Type B pancreatic cell (in vitro differentiated cells): ENCODE results near the gene FCRL6. TPM values are rescaled to one million over a fixed set of nuclear protein-coding genes. Genes with fewer than 3 reads are reported as not detected.

ENCODE experiments used
- DNase-seq: peaks from one replicate; pipeline ENCODE4 v3.0.0; 2021; ENCODE audit warnings: mixed read lengths; ENCODE audit not compliant: unreplicated experiment; ENCODE audit errors: extremely low spot score
- H3K27ac Mint-ChIP-seq: 2 replicates; pipeline ENCODE4 v1.8.0; 2021; ENCODE audit warnings: mild to moderate bottlenecking, mixed read lengths
- H3K27me3 Mint-ChIP-seq: 2 replicates; pipeline ENCODE4 v1.8.0; 2021; ENCODE audit warnings: mixed read lengths
- H3K36me3 Mint-ChIP-seq: 2 replicates; pipeline ENCODE4 v1.8.0; 2021; ENCODE audit warnings: mixed read lengths
- H3K4me1 Mint-ChIP-seq: one replicate; pipeline ENCODE4 v1.8.0; 2021; ENCODE audit warnings: mixed read lengths; ENCODE audit not compliant: unreplicated experiment
- H3K4me3 Mint-ChIP-seq: 2 replicates; pipeline ENCODE4 v1.8.0; 2021; ENCODE audit warnings: mild to moderate bottlenecking, mixed read lengths
- H3K9me3 Mint-ChIP-seq: 2 replicates; pipeline ENCODE4 v1.8.0; 2021; ENCODE audit warnings: mixed read lengths
- CTCF ChIP-seq: fragments of 200-600 bp; sonication (generic); conservative IDR thresholded peaks from 2 replicates; pipeline ENCODE4 v1.5.0; 2021; ENCODE audit warnings: antibody characterized with exemption, mild to moderate bottlenecking
- total RNA-seq: library from RNA; stranded (reverse); gene quantifications from 2 replicates; pipeline ENCODE4 v1.2.1, GENCODE V29; 2021; ENCODE audit warnings: low replicate concordance

FCRL6 gene
- total RNA-seq, 1 donor from 2014 or later, result not detected

GRCh38 chr1:159817276-159818041, 15.3 kb downstream of the FCRL6 start:
- H3K36me3 Mint-ChIP-seq, result no peaks in the 10 kb centered on the region
- peaks cover 19% of the 10 kb centered on the region for H3K27me3 Mint-ChIP-seq
- H3K4me1 Mint-ChIP-seq, result no peaks in the 10 kb centered on the region
- DNase-seq, result no peak
- TF ChIP-seq CTCF, result no peak
- no peak overlapping the region for H3K4me3 Mint-ChIP-seq
- H3K27ac Mint-ChIP-seq, result peak overlapping the region; percentile 11
- no peaks in the 10 kb centered on the region for H3K9me3 Mint-ChIP-seq

GRCh38 chr1:159821171-159821867, 19.2 kb downstream of the FCRL6 start:
- Mint-ChIP-seq H3K9me3 (no peaks in the 10 kb centered on the region), H3K36me3 (no peaks in the 10 kb centered on the region), H3K27ac (no peak overlapping the region), H3K4me1 (peaks cover 5% of the 10 kb centered on the region), H3K27me3 (peaks cover 49% of the 10 kb centered on the region), H3K4me3 (no peak overlapping the region)
- TF ChIP-seq CTCF, result no peak
- no peak for DNase-seq

GRCh38 chr1:159823406-159823805, 21.2 kb downstream of the FCRL6 start:
- Mint-ChIP-seq H3K36me3 (no peaks in the 10 kb centered on the region), H3K9me3 (no peaks in the 10 kb centered on the region), H3K27me3 (peaks cover 47% of the 10 kb centered on the region), H3K4me3 (no peak overlapping the region), H3K4me1 (peaks cover 5% of the 10 kb centered on the region), H3K27ac (peak overlapping the region; percentile 23)
- DNase-seq, result no peak
- TF ChIP-seq CTCF, result no peak

- H3K4me3 Mint-ChIP-seq, result no peak overlapping the region
- no peaks in the 10 kb centered on the region for H3K36me3 Mint-ChIP-seq
- H3K9me3 Mint-ChIP-seq, result no peaks in the 10 kb centered on the region
- DNase-seq, result no peak
- no peak overlapping the region for H3K27ac Mint-ChIP-seq
- peaks cover 5% of the 10 kb centered on the region for H3K4me1 Mint-ChIP-seq
- TF ChIP-seq CTCF, result no peak
- H3K27me3 Mint-ChIP-seq, result peaks cover 47% of the 10 kb centered on the region
Measured at GRCh38 chr1:159825564-159825963, 23.4 kb downstream of the FCRL6 start.

- H3K27me3 Mint-ChIP-seq, result peaks cover 55% of the 10 kb centered on the region
- H3K9me3 Mint-ChIP-seq, result no peaks in the 10 kb centered on the region
- H3K4me1 Mint-ChIP-seq, result peaks cover 6% of the 10 kb centered on the region
- TF ChIP-seq CTCF, result no peak
- no peak within 1 kb of the TSS for H3K4me3 Mint-ChIP-seq
- no peak within 1 kb of the TSS for H3K27ac Mint-ChIP-seq
- H3K36me3 Mint-ChIP-seq, result no peaks in the 10 kb centered on the region
- DNase-seq, result no peak
Measured at GRCh38 chr1:159826441-159827101, 24.4 kb downstream of the FCRL6 start, which contains the start of gene SLAMF8. Gene SLAMF8, plus strand, starts transcription at chr1:159826873. Its CDS starts 26 bp downstream, at chr1:159826899.
